ENCODE measurements around the gene TRIM67. TPM values are rescaled to one million over a fixed set of nuclear protein-coding genes. Genes with fewer than 3 reads are reported as not detected.

Gene TRIM67
- total and polyA plus RNA-seq, 9 of the 15 experiments (the other 6 are each of a cell fraction or from before 2014, with no cell fraction given): 0.04 to 0.60 (median 0.31) TPM

GRCh38 chr1:231139125-231139649 is 22.7 kb upstream of the TRIM67 start (continued):
- peak; percentile 87 for TF ChIP-seq ZNF589 (CRISPR knock-in tag; IDR thresholded peaks at IDR 0.05; ENCODE audit: low read depth)
- TF ChIP-seq ZNF311 (CRISPR knock-in tag; IDR thresholded peaks at IDR 0.05): peak; percentile 60; the same call in 1 of the 2 replicates
- TF ChIP-seq MAZ (CRISPR knock-in tag; conservative IDR thresholded peaks at IDR 0.05 in 1 of 2, IDR thresholded peaks at IDR 0.05 in 1 of 2): 0 out of 4 replicates have a peak, but pooled peaks of 1 of the 2 experiments have one; percentile 43
- no peak for TF ChIP-seq ZNF280B (CRISPR knock-in tag; IDR thresholded peaks at IDR 0.05)
- TF ChIP-seq TAF7 (tag; IDR thresholded peaks at IDR 0.05): no peak
- no peak for TF ChIP-seq MEIS2 (IDR thresholded peaks at IDR 0.05; ENCODE audit: partially characterized antibody)
- no peak for TF ChIP-seq FOXA1 (IDR thresholded peaks at IDR 0.05; ENCODE audit: borderline replicate concordance)
- TF ChIP-seq ELF1 (tag; IDR thresholded peaks at IDR 0.05): no peak
- no peak for TF ChIP-seq ARID2 (IDR thresholded peaks at IDR 0.05)
- no peak for TF ChIP-seq POLR3G (IDR thresholded peaks at IDR 0.05; ENCODE audit: extremely low read depth, insufficient read length, insufficient replicate concordance)

Measured in K562 (cell line).